HepG2 (cell line): ENCODE data around the gene FAM174C. TPM values are rescaled to one million over a fixed set of nuclear protein-coding genes. Genes with fewer than 3 reads are reported as not detected.
A peak's percentile ranks its signal among the peaks of the same experiment; 100 is the strongest.

ENCODE experiments used
- ATAC-seq: fragments of 200-7000 bp; cut with Tn5 transposase; 3 replicates; pipeline ENCODE4 v1.9.1; 2020; ENCODE audit warnings: mild to moderate bottlenecking, moderate library complexity
- BruUV-seq: library from RNA; stranded (reverse); fragments of 400-500 nt; replicated peaks from 2 replicates; lab custom pipeline; 2021; lab: Mats Ljungman, UMichigan
- CTCF ChIA-PET: fragments of 300-600 bp; formaldehyde crosslinking; extraction: SDS; loops from one replicate; lab custom pipeline; 2021; ENCODE audit warnings: low total read pairs, inconsistent platforms, low intra/inter-chr PET ratio; lab: Yijun Ruan, JAX
- POLR2A ChIA-PET: fragments of 350-600 bp; sonication (Branson Sonifier 250); formaldehyde crosslinking; loops from one replicate; lab custom pipeline; 2020; ENCODE audit warnings: antibody characterized with exemption, inconsistent platforms; lab: Yijun Ruan, JAX
- DNase-seq: peaks from one replicate; pipeline ENCODE4 v3.0.0-alpha.2; 2015; ENCODE audit warnings: low spot score
- FAIRE-seq: peaks from 3 replicates; lab custom pipeline; 2011; peaks lifted over from hg19 to GRCh38; lab: Jason Lieb, UNC
- H2AFZ ChIP-seq: one replicate; pipeline ENCODE4 v1.6.1; 2011; ENCODE audit warnings: low read length, inconsistent platforms
- H3K27ac ChIP-seq: fragments of 300-600 bp; 3 replicates; pipeline ENCODE4 v1.8.0; 2011; ENCODE audit warnings: mixed run types, mild to moderate bottlenecking, mixed read lengths, low read length, inconsistent platforms; ENCODE audit not compliant: insufficient read depth; ENCODE audit errors: extremely low read length
- H3K27me3 ChIP-seq, 2 experiments: fragments of 200-600 bp in 1 of 2; 2 replicates in 1 of 2; 3 replicates in 1 of 2; pipeline versions ENCODE4 v1.6.0 to v1.8.0; 2011; ENCODE audit warnings: low read length in 2 of 2, mild to moderate bottlenecking in 2 of 2, moderate library complexity in 2 of 2, inconsistent platforms in 1 of 2; ENCODE audit not compliant: insufficient read depth in 2 of 2, control insufficient read depth in 1 of 2
- H3K36me3 ChIP-seq, 2 experiments: fragments of 200-600 bp in 1 of 2; replicated peaks in 1 of 2; 2 replicates in 1 of 2; 3 replicates in 1 of 2; pipeline versions ENCODE4 v1.5.1 to v1.8.0; 2011; ENCODE audit warnings: low read length in 2 of 2, inconsistent platforms in 1 of 2; ENCODE audit not compliant: insufficient read depth in 2 of 2, control insufficient read depth in 1 of 2
- H3K4me1 ChIP-seq: 2 replicates; pipeline ENCODE4 v1.5.1; 2012; ENCODE audit warnings: low read length, inconsistent platforms; ENCODE audit not compliant: insufficient read depth
- H3K4me2 ChIP-seq: 2 replicates; pipeline ENCODE4 v1.6.0; 2011; ENCODE audit warnings: low read depth, low read length, inconsistent platforms
- H3K4me3 ChIP-seq, 3 experiments: fragments of 200-600 bp in 1 of 3; sonication (generic), shearing (Covaris generic) in 1 of 3; replicated peaks in 1 of 3; 2 replicates each; pipeline ENCODE4 v1.5.1; 2011 to 2016; ENCODE audit warnings: low read length in 3 of 3, inconsistent platforms in 2 of 3, low read depth in 2 of 3, mild to moderate bottlenecking in 2 of 3, control low read depth in 1 of 3, mixed read lengths in 1 of 3; ENCODE audit not compliant: insufficient read depth in 1 of 3
- H3K79me2 ChIP-seq: one replicate; pipeline ENCODE4 v1.6.1; 2011; ENCODE audit warnings: low read length, inconsistent platforms; ENCODE audit not compliant: insufficient read depth
- H3K9ac ChIP-seq: 2 replicates; pipeline ENCODE4 v1.6.0; 2011; ENCODE audit warnings: mild to moderate bottlenecking, low read depth, low read length, inconsistent platforms; ENCODE audit not compliant: insufficient read depth
- H3K9me3 ChIP-seq: 2 replicates; pipeline ENCODE4 v1.5.1; 2012; ENCODE audit warnings: mild to moderate bottlenecking, low read length
- H4K20me1 ChIP-seq: 2 replicates; pipeline ENCODE4 v1.6.0; 2011; ENCODE audit warnings: inconsistent platforms, mild to moderate bottlenecking, low read length, moderate library complexity; ENCODE audit not compliant: insufficient read depth
- ADNP ChIP-seq: sonication (generic); formaldehyde crosslinking; IDR thresholded peaks from 2 replicates; pipeline ENCODE4 v1.4.0; 2020; ENCODE audit warnings: missing genetic modification reagents
- HOXA5 ChIP-seq: sonication (generic); formaldehyde crosslinking; IDR thresholded peaks from 2 replicates; pipeline ENCODE4 v1.4.0; 2020; ENCODE audit warnings: missing genetic modification reagents
- KDM1A ChIP-seq: IDR thresholded peaks from 2 replicates; pipeline ENCODE4 v1.6.1; 2016; ENCODE audit warnings: missing compliant biosample characterization
- KLF11 ChIP-seq: IDR thresholded peaks from 2 replicates; pipeline ENCODE4 v1.6.1; 2016; ENCODE audit warnings: missing compliant biosample characterization
- KLF13 ChIP-seq: sonication (generic); formaldehyde crosslinking; IDR thresholded peaks from 2 replicates; pipeline ENCODE4 v1.4.0; 2020; ENCODE audit warnings: mild to moderate bottlenecking, missing genetic modification reagents
- LCORL ChIP-seq, 2 experiments: fragments of 450-650 bp in 1 of 2; sonication (generic) in 1 of 2; formaldehyde crosslinking in 1 of 2; IDR thresholded peaks; 2 replicates each; pipeline versions ENCODE4 v1.5.0 to v1.6.1; 2017 to 2020; ENCODE audit warnings: antibody characterized with exemption in 1 of 2, missing genetic modification reagents in 1 of 2
- MXI1 ChIP-seq: IDR thresholded peaks from 3 replicates; pipeline ENCODE4 v1.6.1; 2012; ENCODE audit warnings: low read depth, low read length, inconsistent platforms, borderline replicate concordance
- NCOA1 ChIP-seq: sonication (generic); formaldehyde crosslinking; IDR thresholded peaks from 2 replicates; pipeline ENCODE4 v1.9.0; 2021; ENCODE audit warnings: missing genetic modification reagents
- SMYD3 ChIP-seq: sonication (generic); formaldehyde crosslinking; IDR thresholded peaks from 2 replicates; pipeline ENCODE4 v1.8.1; 2023; ENCODE audit warnings: mild to moderate bottlenecking, missing genetic modification reagents
- ZBTB49 ChIP-seq: sonication (generic); formaldehyde crosslinking; IDR thresholded peaks from 2 replicates; pipeline ENCODE4 v1.4.0; 2020; ENCODE audit warnings: missing genetic modification reagents, borderline replicate concordance
- ZNF142 ChIP-seq: sonication (generic); formaldehyde crosslinking; IDR thresholded peaks from 2 replicates; pipeline ENCODE4 v1.4.0; 2020; ENCODE audit warnings: missing genetic modification reagents
- ZNF3 ChIP-seq: IDR thresholded peaks from 2 replicates; pipeline ENCODE4 v1.7.0; 2017; ENCODE audit warnings: inconsistent platforms
- ZNF33B ChIP-seq: sonication (generic); formaldehyde crosslinking; IDR thresholded peaks from 2 replicates; pipeline ENCODE4 v1.5.1; 2020; ENCODE audit warnings: mild to moderate bottlenecking, missing genetic modification reagents
- ZNF691 ChIP-seq: sonication (generic); formaldehyde crosslinking; IDR thresholded peaks from 2 replicates; pipeline ENCODE4 v1.4.0; 2020; ENCODE audit warnings: missing genetic modification reagents, low read depth, mild to moderate bottlenecking, borderline replicate concordance
- ZNF709 ChIP-seq: sonication (generic); formaldehyde crosslinking; IDR thresholded peaks from 2 replicates; pipeline ENCODE4 v1.5.0; 2020; ENCODE audit warnings: mild to moderate bottlenecking, missing genetic modification reagents
- WGBS: methylation state at CpG from one replicate; pipeline ENCODE4 v1.1.6; 2017; ENCODE audit warnings: low lambda C conversion rate; 5-methylcytosine and 5-hydroxymethylcytosine counted together
- in situ Hi-C: cut with HindIII; loops from 2 replicates; pipeline ENCODE4 v1.10.0; 2017; ENCODE audit warnings: low pct_unique_long_range_greater_than_20kb; ENCODE audit not compliant: extremely low pct_ligation_motif_present
- intact Hi-C: fragments of 100-400 bp; cut with micrococcal nuclease; formaldehyde crosslinking; loops from one replicate; pipeline ENCODE4 v1.10.0; 2022; ENCODE audit not compliant: unreplicated experiment
- polyA plus RNA-seq, 8 experiments: library from polyadenylated mRNA; depleted of rRNA in 3 of 8; stranded (reverse) in 7 of 8; unstranded in 1 of 8; fragments of >200 nt; fragmentation: Illumina TruSeq in 4 of 8; extraction: Trizol in 4 of 8; gene quantifications; 2 replicates each; pipeline versions ENCODE4 v1.2.1 to v1.2.3, GENCODE V29; 2011 to 2016; ENCODE audit warnings: low read depth in 4 of 8, missing spikeins in 1 of 8, mixed read lengths in 1 of 8; ENCODE audit not compliant: insufficient read depth in 1 of 8
- total RNA-seq, 5 experiments: library from RNA; depleted of rRNA; stranded (reverse); fragments of >200 nt; fragmentation: Illumina TruSeq; extraction: Trizol; gene quantifications; 2 replicates each; pipeline ENCODE4 v1.2.3, GENCODE V29; 2016; ENCODE audit warnings: low read depth in 1 of 5

Gene FAM174C
- total and polyA plus RNA-seq, 2 of the 13 experiments (the other 11 are each of a cell fraction or from before 2014, with no cell fraction given) = 19.5 to 31.3 TPM

- Histone ChIP-seq H3K79me2 (no peaks in the 10 kb centered on the region), H3K4me2 (no peak overlapping the region), H3K27me3 (peaks cover 1 to 21% of the 10 kb centered on the region in 2 experiments), H3K27ac (no peak overlapping the region), H3K36me3 (no peaks in the 10 kb centered on the region), H3K4me3 (no peak overlapping the region), H4K20me1 (no peaks in the 10 kb centered on the region), H3K9me3 (no peaks in the 10 kb centered on the region), H3K9ac (no peak overlapping the region), H3K4me1 (peaks cover 53% of the 10 kb centered on the region), H2AFZ (no peak overlapping the region)
- no TSS peak for BruUV-seq
- ChIA-PET POLR2A (interaction anchor here (1.3 kb wide), 1 partner anchor 26 kb away, joined by 3 read pairs; no protein-coding TSS in a partner anchor), CTCF (no interaction called here)
- WGBS = 58% methylated on average over 14 of the region's 28 CpGs
- ATAC-seq (no peak), DNase-seq (no peak), FAIRE-seq (no peak)
- in situ Hi-C loops (no loop called here), intact Hi-C loops (no loop called here)
- TF ChIP-seq ZNF3 (CRISPR knock-in tag) = peak; percentile 100
- no peak for TF ChIP-seq HOXA5 (CRISPR knock-in tag)
- TF ChIP-seq MXI1 = no peak
- TF ChIP-seq ZNF709 (CRISPR knock-in tag) = no peak
- no peak for TF ChIP-seq ZNF142 (CRISPR knock-in tag)
- no peak for TF ChIP-seq ZNF33B
- no peak for TF ChIP-seq KLF13 (CRISPR knock-in tag)
- TF ChIP-seq SMYD3 (CRISPR knock-in tag) = no peak
- no peak for TF ChIP-seq ZBTB49 (CRISPR knock-in tag)
- TF ChIP-seq KLF11 (CRISPR knock-in tag) = no peak
- TF ChIP-seq KDM1A = peak; percentile 59; the same call in 1 of the 2 replicates
- TF ChIP-seq ADNP (CRISPR knock-in tag) = 0 out of 2 replicates have a peak, but pooled peaks have one; percentile 56
- peak; percentile 100 for TF ChIP-seq ZNF691 (CRISPR knock-in tag)
- TF ChIP-seq NCOA1 (CRISPR knock-in tag) = no peak
- peak; percentile 87 for TF ChIP-seq LCORL (IDR thresholded peaks at IDR 0.05)
- no peak for TF ChIP-seq LCORL (CRISPR knock-in tag; IDR thresholded peaks at IDR 0.05)
These were observed 34.9 kb downstream of the FAM174C start for GRCh38 chr19:1309977-1310852.
